HG02852 (cell line): Measurements from ENCODE around the gene EDEM2.
"Not testable (repeated sequence)": the region's sequence is repeated elsewhere in the genome, so short reads cannot be mapped to it uniquely, and the experiment has no call there.

ENCODE experiments used
- ATAC-seq: cut with Tn5 transposase; IDR thresholded peaks from one replicate; pipeline ENCODE4 v1.9.1; 2021; ENCODE audit warnings: mild to moderate bottlenecking, moderate library complexity; ENCODE audit not compliant: unreplicated experiment

The EDEM2 gene

GRCh38 chr20:35133735-35134134, 13.4 kb downstream of the EDEM2 start:
- no peak for ATAC-seq

- no peak for ATAC-seq
Observed at GRCh38 chr20:35133031-35133430, 14.1 kb downstream of the EDEM2 start.

GRCh38 chr20:35131934-35132333, 15.2 kb downstream of the EDEM2 start:
- ATAC-seq: no peak

GRCh38 chr20:35129647-35130069, 17.5 kb downstream of the EDEM2 start:
- no peak for ATAC-seq

GRCh38 chr20:35125753-35126152, 21.4 kb downstream of the EDEM2 start:
- ATAC-seq: no peak

- no peak for ATAC-seq
Observed at GRCh38 chr20:35122756-35123405, 24.3 kb downstream of the EDEM2 start.

- no peak for ATAC-seq
Observed at GRCh38 chr20:35121186-35121585, 25.9 kb downstream of the EDEM2 start.

- ATAC-seq: no peak
Observed at GRCh38 chr20:35120012-35120701, 27.0 kb downstream of the EDEM2 start.

GRCh38 chr20:35117629-35118028, 29.5 kb downstream of the EDEM2 start:
- ATAC-seq: no peak

- no peak for ATAC-seq
Observed at GRCh38 chr20:35117196-35117595, 29.9 kb downstream of the EDEM2 start.

- ATAC-seq: no peak
Observed at GRCh38 chr20:35116258-35116657, 30.9 kb downstream of the EDEM2 start.

GRCh38 chr20:35115606-35116005, 31.5 kb downstream of the EDEM2 start:
- ATAC-seq: no peak

- not testable (repeated sequence) for ATAC-seq
Observed at GRCh38 chr20:35112276-35112675, 34.9 kb downstream of the EDEM2 start.

GRCh38 chr20:35111141-35111888, 35.8 kb downstream of the EDEM2 start:
- no peak for ATAC-seq

GRCh38 chr20:35108921-35109320, 38.2 kb downstream of the EDEM2 start:
- no peak for ATAC-seq

GRCh38 chr20:35106827-35107380, 40.2 kb downstream of the EDEM2 start:
- ATAC-seq: no peak

- ATAC-seq: no peak
Observed at GRCh38 chr20:35104685-35105295, 42.3 kb downstream of the EDEM2 start.

- ATAC-seq: no peak
Observed at GRCh38 chr20:35101620-35102019, 45.5 kb downstream of the EDEM2 start.

- no peak for ATAC-seq
Observed at GRCh38 chr20:35093267-35093884, 53.8 kb downstream of the EDEM2 start.

GRCh38 chr20:35092524-35093266, 54.4 kb downstream of the EDEM2 start, which contains the start of gene TRPC4AP:
TRPC4AP (minus strand) TSS chr20:35092807; CDS start chr20:35092781, 26 bp downstream.
- peak; percentile 92 for ATAC-seq
